Hindlimb muscle (tissue), 1 donor: ENCODE measurements around the gene ANKRD60. TPM values are rescaled to one million over a fixed set of nuclear protein-coding genes. Genes with fewer than 3 reads are reported as not detected.

Source experiments
- DNase-seq: peaks from one replicate; pipeline ENCODE4 v3.0.0-alpha.2; 2013
- polyA plus RNA-seq: library from polyadenylated mRNA; unstranded; fragments of 120-200 nt; gene quantifications from one replicate; pipeline ENCODE4 v1.2.1, GENCODE V29; 2013; ENCODE audit not compliant: insufficient read length

Gene ANKRD60
- polyA plus RNA-seq, 1 donor, result not detected

- no peak for DNase-seq
Measured at GRCh38 chr20:58243653-58244410, 15.4 kb upstream of the ANKRD60 start.

- no peak for DNase-seq
Measured at GRCh38 chr20:58242824-58243223, 14.4 kb upstream of the ANKRD60 start.

- DNase-seq, result no peak
Measured at GRCh38 chr20:58241766-58242465, 13.5 kb upstream of the ANKRD60 start.

GRCh38 chr20:58240471-58240870 is 12.0 kb upstream of the ANKRD60 start:
- DNase-seq, result no peak

- no peak for DNase-seq
Measured at GRCh38 chr20:58239216-58239615, 10.8 kb upstream of the ANKRD60 start.

- DNase-seq, result no peak
Measured at GRCh38 chr20:58238490-58238889, 10.0 kb upstream of the ANKRD60 start.

GRCh38 chr20:58237318-58238132 is 9.1 kb upstream of the ANKRD60 start:
- DNase-seq, result no peak

GRCh38 chr20:58236612-58237317 is 8.3 kb upstream of the ANKRD60 start:
- DNase-seq, result peak; percentile 83

GRCh38 chr20:58235010-58235409 is 6.6 kb upstream of the ANKRD60 start:
- DNase-seq, result no peak

- DNase-seq, result no peak
Measured at GRCh38 chr20:58233881-58234528, 5.6 kb upstream of the ANKRD60 start.

GRCh38 chr20:58233393-58233792 is 4.9 kb upstream of the ANKRD60 start:
- no peak for DNase-seq

- peak; percentile 63 for DNase-seq
Measured at GRCh38 chr20:58231683-58232082, 3.2 kb upstream of the ANKRD60 start.

GRCh38 chr20:58229198-58229798 is 845 bp upstream of the ANKRD60 start:
- DNase-seq, result no peak

GRCh38 chr20:58228103-58228483 is 360 bp downstream of the ANKRD60 start:
- no peak for DNase-seq

- no peak for DNase-seq
Measured at GRCh38 chr20:58227391-58228102, 906 bp downstream of the ANKRD60 start.

- peak; percentile 45 for DNase-seq
Measured at GRCh38 chr20:58225452-58226200, 2.8 kb downstream of the ANKRD60 start.

GRCh38 chr20:58224974-58225373 is 3.5 kb downstream of the ANKRD60 start:
- DNase-seq, result no peak

- no peak for DNase-seq
Measured at GRCh38 chr20:58224097-58224496, 4.4 kb downstream of the ANKRD60 start.

GRCh38 chr20:58223358-58223941 is 5.0 kb downstream of the ANKRD60 start:
- no peak for DNase-seq

- DNase-seq, result no peak
Measured at GRCh38 chr20:58222446-58222845, 6.0 kb downstream of the ANKRD60 start.
